Suprapubic skin (tissue), 4 donors: ENCODE results near the gene MAST4.

Experiments used
- CTCF ChIP-seq, 2 donors: fragments of 200-600 bp in 1 of 2; fragments of 450-650 bp in 1 of 2; sonication (generic) in 1 of 2; IDR thresholded peaks; one replicate each; pipeline ENCODE4 v1.5.1; 2016 to 2019; ENCODE audit warnings: antibody characterized with exemption in 2 of 2, mild to moderate bottlenecking in 1 of 2, moderate library complexity in 1 of 2
- POLR2A ChIP-seq, 2 donors: fragments of 450-650 bp; IDR thresholded peaks; one replicate each; pipeline ENCODE4 v1.6.1; 2017; ENCODE audit warnings: antibody characterized with exemption in 2 of 2, mild to moderate bottlenecking in 2 of 2, moderate library complexity in 2 of 2
- POLR2AphosphoS5 ChIP-seq, 3 donors: sonication (generic); formaldehyde crosslinking; IDR thresholded peaks; one replicate each; pipeline ENCODE4 v1.6.1; 2017; ENCODE audit warnings: antibody characterized with exemption in 3 of 3

- TF ChIP-seq CTCF (IDR thresholded peaks at IDR 0.05) (no peak), POLR2AphosphoS5 (IDR thresholded peaks at IDR 0.05) (no peak), POLR2A (IDR thresholded peaks at IDR 0.05) (no peak)
These were observed 375.8 kb downstream of the MAST4 start for GRCh38 chr5:66972004-66972403.
